ENCODE measurements around the gene GRM3.

The GRM3 gene

GRCh38 chr7:86706406-86706805 lies 62.7 kb downstream of the GRM3 start:
- no peak for DNase-seq

GRCh38 chr7:86708031-86708680 lies 64.4 kb downstream of the GRM3 start:
- DNase-seq = no peak

- no peak for DNase-seq
Measured at GRCh38 chr7:86720306-86720705, 76.6 kb downstream of the GRM3 start.

GRCh38 chr7:86733783-86734182 lies 90.1 kb downstream of the GRM3 start:
- no peak for DNase-seq

- DNase-seq = no peak
Measured at GRCh38 chr7:86745013-86745745, 101.5 kb downstream of the GRM3 start.

- no peak for DNase-seq
Measured at GRCh38 chr7:86747698-86748097, 104.0 kb downstream of the GRM3 start.

- DNase-seq = no peak
Measured at GRCh38 chr7:86748201-86748600, 104.5 kb downstream of the GRM3 start.

GRCh38 chr7:86748843-86749719 lies 105.4 kb downstream of the GRM3 start:
- DNase-seq = no peak

GRCh38 chr7:86749741-86750665 lies 106.3 kb downstream of the GRM3 start:
- DNase-seq = no peak

GRCh38 chr7:86760236-86760635 lies 116.5 kb downstream of the GRM3 start:
- no peak for DNase-seq

- DNase-seq = no peak
Measured at GRCh38 chr7:86762129-86762528, 118.4 kb downstream of the GRM3 start.

GRCh38 chr7:86765931-86766330 lies 122.2 kb downstream of the GRM3 start:
- DNase-seq = no peak

GRCh38 chr7:86768394-86768793 lies 124.7 kb downstream of the GRM3 start:
- DNase-seq = no peak

GRCh38 chr7:86768967-86769760 lies 125.5 kb downstream of the GRM3 start:
- DNase-seq = no peak

- no peak for DNase-seq
Measured at GRCh38 chr7:86773309-86773708, 129.6 kb downstream of the GRM3 start.

GRCh38 chr7:86775203-86775602 lies 131.5 kb downstream of the GRM3 start:
- no peak for DNase-seq

GRCh38 chr7:86776136-86776535 lies 132.4 kb downstream of the GRM3 start:
- DNase-seq = no peak

- DNase-seq = no peak
Measured at GRCh38 chr7:86778271-86778670, 134.6 kb downstream of the GRM3 start.

- DNase-seq = no peak
Measured at GRCh38 chr7:86784765-86785164, 141.1 kb downstream of the GRM3 start.

- DNase-seq = no peak
Measured at GRCh38 chr7:86785641-86786040, 141.9 kb downstream of the GRM3 start.

GRCh38 chr7:86786376-86786775 lies 142.7 kb downstream of the GRM3 start:
- no peak for DNase-seq

- no peak for DNase-seq
Measured at GRCh38 chr7:86788948-86789347, 145.2 kb downstream of the GRM3 start.

Measured in activated CD4-positive, alpha-beta T cell treated with anti-CD3 and anti-CD28 coated beads for 48 hours (primary cell).